SH-SY5Y (cell line): Measurements from ENCODE around the gene IPMK.

Experiments used
- GATA2 ChIP-seq: IDR thresholded peaks from 2 replicates; pipeline ENCODE4 v1.6.1; 2011; ENCODE audit warnings: mild to moderate bottlenecking, low read depth, low read length
- GATA3 ChIP-seq: IDR thresholded peaks from 2 replicates; pipeline ENCODE4 v1.6.1; 2011; ENCODE audit warnings: low read depth, mild to moderate bottlenecking, low read length, moderate library complexity

- TF ChIP-seq GATA2 (no peak), GATA3 (no peak)
Observed at GRCh38 chr10:58258977-58259692, 8.6 kb downstream of the IPMK start.
